ENCODE measurements around the gene MPRIP.

Gene MPRIP

GRCh38 chr17:17120294-17120693 is 78.0 kb downstream of the MPRIP start:
- no peak for TF ChIP-seq CTCF (IDR thresholded peaks at IDR 0.05; ENCODE audit: low read depth, low read length)
- DNase-seq (ENCODE audit: extremely low read depth, low read depth) = no peak

- DNase-seq (ENCODE audit: extremely low read depth, low read depth) = no peak
Measured at GRCh38 chr17:17120701-17121100, 78.4 kb downstream of the MPRIP start.

GRCh38 chr17:17121162-17121561 is 78.9 kb downstream of the MPRIP start:
- no peak for TF ChIP-seq CTCF (IDR thresholded peaks at IDR 0.05; ENCODE audit: low read depth, low read length)
- DNase-seq (ENCODE audit: extremely low read depth, low read depth) = no peak

More at GRCh38 chr17:17120701-17121100, 78.4 kb downstream of the MPRIP start:
- TF ChIP-seq CTCF (IDR thresholded peaks at IDR 0.05; ENCODE audit: low read depth, low read length) = no peak; the same call in 1 of the 2 replicates

GRCh38 chr17:17122781-17123483 is 80.7 kb downstream of the MPRIP start:
- no peak for TF ChIP-seq CTCF (IDR thresholded peaks at IDR 0.05; ENCODE audit: low read depth, low read length)
- no peak for DNase-seq (ENCODE audit: extremely low read depth, low read depth)

- no peak for DNase-seq (ENCODE audit: extremely low read depth, low read depth)
- no peak for TF ChIP-seq CTCF (IDR thresholded peaks at IDR 0.05; ENCODE audit: low read depth, low read length)
Measured at GRCh38 chr17:17124341-17124740, 82.1 kb downstream of the MPRIP start.

GRCh38 chr17:17125136-17126084 is 83.2 kb downstream of the MPRIP start:
- no peak for DNase-seq (ENCODE audit: extremely low read depth, low read depth)
- no peak for TF ChIP-seq CTCF (IDR thresholded peaks at IDR 0.05; ENCODE audit: low read depth, low read length)

All from AG09319 (cell line).